MM.1S (cell line): ENCODE results near the gene KCNMA1.

Experiments
- CTCF ChIP-seq: fragments of 300-600 bp; sonication (generic); IDR thresholded peaks from 2 replicates; pipeline ENCODE4 v1.5.1; 2016; ENCODE audit warnings: antibody characterized with exemption, low read length, mixed read lengths
- EZH2phosphoT487 ChIP-seq: fragments of 300-600 bp; sonication (generic); IDR thresholded peaks from 2 replicates; pipeline ENCODE4 v1.6.1; 2018; ENCODE audit warnings: antibody characterized with exemption, low read length

- TF ChIP-seq CTCF (no peak), EZH2phosphoT487 (no peak)
These were observed 716.1 kb downstream of the KCNMA1 start for GRCh38 chr10:76921383-76922010.
